Lower leg skin (tissue), 4 donors: ENCODE measurements around the gene NARF. TPM values are rescaled to one million over a fixed set of nuclear protein-coding genes. Genes with fewer than 3 reads are reported as not detected.

Experiments
- DNase-seq, 2 donors: peaks; one replicate each; pipeline ENCODE4 v3.0.0-alpha.2; 2019; ENCODE audit warnings: low spot score in 2 of 2
- H3K4me3 ChIP-seq: fragments of 200-600 bp; sonication (generic); 2 replicates; pipeline ENCODE4 v1.5.1; 2017; ENCODE audit warnings: mild to moderate bottlenecking, low read depth; ENCODE audit not compliant: poor library complexity, severe bottlenecking
- CTCF ChIP-seq, 3 donors: fragments of 450-650 bp; IDR thresholded peaks; one replicate each; pipeline ENCODE4 v1.5.1; 2016; ENCODE audit warnings: antibody characterized with exemption in 3 of 3, mild to moderate bottlenecking in 3 of 3, moderate library complexity in 2 of 3
- POLR2A ChIP-seq, 2 donors: fragments of 450-650 bp; IDR thresholded peaks; one replicate each; pipeline ENCODE4 v1.6.1; 2016 to 2017; ENCODE audit warnings: antibody characterized with exemption in 2 of 2, mild to moderate bottlenecking in 1 of 2, moderate library complexity in 1 of 2
- WGBS, 2 donors: methylation state at CpG; one replicate each; pipeline ENCODE4 v1.1.5; 2018; 5-methylcytosine and 5-hydroxymethylcytosine counted together
- intact Hi-C: fragments of 100-400 bp; cut with DNase I; formaldehyde crosslinking; loops from one replicate; pipeline ENCODE4 v1.15.0; 2023; ENCODE audit warnings: low total_unique reads
- total RNA-seq, 4 donors: library from RNA; depleted of rRNA; stranded (reverse); fragments of >200 nt; gene quantifications; one replicate each; pipeline ENCODE4 v1.1.0, GENCODE V29; 2016

The NARF gene
- total RNA-seq, 4 donors from 2014 or later, result 39.9 to 59.2 (median 44.3) TPM

GRCh38 chr17:82428546-82428945, 30.0 kb upstream of the NARF start:
- 95 to 97% methylated on average over 3 of the region's 3 CpGs for WGBS, 2 donors
- no peak overlapping the region for H3K4me3 ChIP-seq
- intact Hi-C loops, result no loop called here
- no peak for DNase-seq
- TF ChIP-seq CTCF (IDR thresholded peaks at IDR 0.05), result no peak
- TF ChIP-seq POLR2A (IDR thresholded peaks at IDR 0.05), result no peak

DNA sequence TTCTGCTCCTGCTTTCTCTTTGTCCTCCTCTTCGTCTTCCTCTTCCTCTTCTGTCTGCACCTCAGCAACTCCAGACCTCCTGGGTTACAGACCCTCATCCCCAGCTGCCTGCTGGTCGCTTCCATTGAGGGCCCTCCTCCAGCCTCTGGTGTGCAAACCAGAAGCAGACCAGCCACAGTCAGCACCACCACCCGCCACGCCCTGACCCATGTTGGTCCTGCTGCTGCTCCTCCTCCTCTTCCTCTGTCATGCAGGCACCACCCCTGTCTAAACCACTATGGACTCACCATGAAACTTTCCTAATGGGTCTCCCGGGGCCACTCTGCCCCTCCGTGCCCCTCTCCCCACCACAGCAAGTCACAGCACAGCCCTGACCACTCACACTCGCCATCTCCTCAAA, 28.7 kb upstream of the NARF start:
- TF ChIP-seq CTCF (IDR thresholded peaks at IDR 0.05) (no peak), POLR2A (IDR thresholded peaks at IDR 0.05) (no peak)
- no peak overlapping the region for H3K4me3 ChIP-seq
- intact Hi-C loops, result no loop called here
- DNase-seq, result no peak
- WGBS, 2 donors, result 78 to 80% methylated on average over 7 of the region's 7 CpGs

DNA sequence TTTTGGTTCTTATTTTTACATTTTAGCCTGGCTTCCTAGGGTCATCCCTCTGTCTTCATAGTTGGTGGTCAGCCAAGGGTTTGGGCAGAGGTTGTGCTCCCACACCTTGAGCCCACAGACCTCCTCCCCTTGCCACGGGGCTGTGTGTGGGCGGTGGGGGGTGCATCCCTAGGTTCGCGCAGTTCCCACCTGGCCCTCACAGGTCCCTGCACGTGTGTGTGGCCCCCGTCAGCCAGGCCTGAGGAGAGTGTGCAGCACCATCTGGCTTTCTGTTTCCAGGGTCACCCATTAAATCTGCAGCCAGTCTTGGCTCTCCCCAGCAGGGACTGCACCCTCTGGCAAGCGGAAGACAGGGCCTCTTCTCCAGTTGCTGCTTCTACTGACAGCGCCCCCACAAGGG, 26.5 kb upstream of the NARF start:
- 85 to 86% methylated on average over 8 of the region's 8 CpGs for WGBS, 2 donors
- DNase-seq, result no peak

GRCh38 chr17:82433560-82434215, 24.9 kb upstream of the NARF start:
- DNase-seq, result no peak
- WGBS, 2 donors, result 86 to 92% methylated on average over 22 to 31 of the region's 32 CpGs

More for the DNA sequence above, 26.5 kb upstream of the NARF start:
- no peak overlapping the region for H3K4me3 ChIP-seq
- TF ChIP-seq CTCF (IDR thresholded peaks at IDR 0.05) (no peak), POLR2A (IDR thresholded peaks at IDR 0.05) (no peak)
- intact Hi-C loops, result no loop called here

GRCh38 chr17:82434216-82434565, 24.4 kb upstream of the NARF start:
- TF ChIP-seq CTCF (IDR thresholded peaks at IDR 0.05) (no peak), POLR2A (IDR thresholded peaks at IDR 0.05) (no peak)

More at GRCh38 chr17:82433560-82434215, 24.9 kb upstream of the NARF start:
- intact Hi-C loops, result no loop called here
- no peak overlapping the region for H3K4me3 ChIP-seq
- TF ChIP-seq CTCF (IDR thresholded peaks at IDR 0.05) (no peak), POLR2A (IDR thresholded peaks at IDR 0.05) (no peak)

GRCh38 chr17:82435103-82435502, 23.4 kb upstream of the NARF start:
- WGBS, 2 donors, result 88 to 90% methylated on average over 12 of the region's 12 CpGs
- intact Hi-C loops, result no loop called here
- no peak overlapping the region for H3K4me3 ChIP-seq
- TF ChIP-seq CTCF (IDR thresholded peaks at IDR 0.05) (no peak), POLR2A (IDR thresholded peaks at IDR 0.05) (no peak)
- no peak for DNase-seq

More at GRCh38 chr17:82434216-82434565, 24.4 kb upstream of the NARF start:
- WGBS, 2 donors, result 43 to 53% methylated on average over 3 of the region's 3 CpGs
- no peak overlapping the region for H3K4me3 ChIP-seq
- no peak for DNase-seq
- intact Hi-C loops, result no loop called here
